GM12878 (cell line): ENCODE results near the gene HEATR1. TPM values are rescaled to one million over a fixed set of nuclear protein-coding genes. Genes with fewer than 3 reads are reported as not detected.
"Not testable (repeated sequence)": the region's sequence is repeated elsewhere in the genome, so short reads cannot be mapped to it uniquely, and the experiment has no call there.

Source experiments
- ATAC-seq: fragments of 200-7000 bp; cut with Tn5 transposase; 3 replicates; pipeline ENCODE4 v1.9.1; 2020; ENCODE audit warnings: mild to moderate bottlenecking, moderate library complexity
- BruUV-seq: library from RNA; stranded (reverse); fragments of 400-500 nt; replicated peaks from 2 replicates; lab custom pipeline; 2021; lab: Mats Ljungman, UMichigan
- CTCF ChIA-PET: fragments of 300-600 bp; sonication (Branson Sonifier 250); formaldehyde crosslinking; extraction: SDS; loops from one replicate; lab custom pipeline; 2021; ENCODE audit warnings: inconsistent platforms; lab: Yijun Ruan, JAX
- POLR2A ChIA-PET: fragments of 350-600 bp; formaldehyde crosslinking; extraction: SDS; loops from one replicate; lab custom pipeline; 2021; ENCODE audit warnings: inconsistent platforms; lab: Charles Lee
- RAD21 ChIA-PET: fragments of 300-600 bp; sonication (Branson Sonifier 250); formaldehyde crosslinking; loops from one replicate; lab custom pipeline; 2023; ENCODE audit warnings: antibody characterized with exemption; ENCODE audit not compliant: unreplicated experiment; lab: Charles Lee
- SMC1A ChIA-PET: fragments of 300-600 bp; sonication (Branson Sonifier 250); formaldehyde crosslinking; loops from one replicate; lab custom pipeline; 2023; ENCODE audit not compliant: unreplicated experiment, uncharacterized antibody; lab: Charles Lee
- DNase-seq: peaks from one replicate; pipeline ENCODE4 v3.0.0-alpha.2; 2011; ENCODE audit warnings: low read depth, low spot score
- FAIRE-seq: peaks from 3 replicates; lab custom pipeline; 2011; peaks lifted over from hg19 to GRCh38; lab: Jason Lieb, UNC
- H2AFZ ChIP-seq: 2 replicates; pipeline ENCODE4 v1.6.0; 2011; ENCODE audit warnings: low read depth, low read length, control low read depth; ENCODE audit not compliant: control insufficient read depth
- H3K27ac ChIP-seq: 2 replicates; pipeline ENCODE4 v1.5.1; 2011; ENCODE audit warnings: control low read depth; ENCODE audit not compliant: control insufficient read depth, insufficient read depth
- H3K27me3 ChIP-seq, 2 experiments: replicated peaks in 1 of 2; 2 replicates each; pipeline versions ENCODE4 v1.6.0 to v1.6.1; 2011; ENCODE audit warnings: low read length in 1 of 2; ENCODE audit not compliant: control insufficient read depth in 2 of 2, insufficient read depth in 2 of 2
- H3K36me3 ChIP-seq, 2 experiments: 2 replicates each; pipeline ENCODE4 v1.5.1; 2011; ENCODE audit warnings: low read length in 1 of 2; ENCODE audit not compliant: control insufficient read depth in 2 of 2, insufficient read depth in 2 of 2
- H3K4me1 ChIP-seq: 2 replicates; pipeline ENCODE4 v1.6.1; 2011; ENCODE audit warnings: mild to moderate bottlenecking, low read length, moderate library complexity, mixed read lengths; ENCODE audit not compliant: control insufficient read depth, insufficient read depth
- H3K4me2 ChIP-seq: 2 replicates; pipeline ENCODE4 v1.6.0; 2011; ENCODE audit warnings: control low read depth; ENCODE audit not compliant: control insufficient read depth, insufficient read depth
- H3K4me3 ChIP-seq: fragments of 200-600 bp; sonication (generic); 2 replicates; pipeline ENCODE4 v1.5.1; 2016
- H3K79me2 ChIP-seq: 2 replicates; pipeline ENCODE4 v1.6.0; 2011; ENCODE audit warnings: low read length; ENCODE audit not compliant: control insufficient read depth, insufficient read depth
- H3K9ac ChIP-seq: 2 replicates; pipeline ENCODE4 v1.8.0; 2011; ENCODE audit warnings: low read length, control low read depth, mixed read lengths; ENCODE audit not compliant: control insufficient read depth, insufficient read depth
- H3K9me3 ChIP-seq: replicated peaks from 3 replicates; pipeline ENCODE4 v1.5.1; 2011; ENCODE audit warnings: mild to moderate bottlenecking, low read length; ENCODE audit not compliant: control insufficient read depth, insufficient read depth
- H4K20me1 ChIP-seq: 2 replicates; pipeline ENCODE4 v1.6.0; 2011; ENCODE audit not compliant: control insufficient read depth, insufficient read depth
- GATAD2B ChIP-seq: fragments of 450-650 bp; conservative IDR thresholded peaks from 2 replicates; pipeline ENCODE4 v1.6.1; 2017; ENCODE audit warnings: low read depth, mild to moderate bottlenecking, moderate library complexity
- IKZF1 ChIP-seq: fragments of 450-650 bp; conservative IDR thresholded peaks from 2 replicates; pipeline ENCODE4 v1.6.1; 2017; ENCODE audit warnings: antibody characterized with exemption, mild to moderate bottlenecking
- MEF2B ChIP-seq: fragments of 450-650 bp; IDR thresholded peaks from 2 replicates; pipeline ENCODE4 v1.6.1; 2018; ENCODE audit warnings: mild to moderate bottlenecking, moderate library complexity; ENCODE audit not compliant: partially characterized antibody, poor library complexity, severe bottlenecking
- NRF1 ChIP-seq: conservative IDR thresholded peaks from 2 replicates; pipeline ENCODE4 v1.6.1; 2011; ENCODE audit warnings: mild to moderate bottlenecking, low read depth, low read length, improper control_type of control experiment
- PAX5 ChIP-seq: IDR thresholded peaks from 2 replicates; pipeline ENCODE4 v1.6.1; 2011; ENCODE audit warnings: low read depth, low read length, borderline replicate concordance
- SPI1 ChIP-seq: IDR thresholded peaks from 2 replicates; pipeline ENCODE4 v1.6.1; 2011; ENCODE audit warnings: low read depth, mild to moderate bottlenecking, low read length, moderate library complexity, borderline replicate concordance; ENCODE audit not compliant: insufficient read depth
- SUPT20H ChIP-seq: IDR thresholded peaks from 2 replicates; pipeline ENCODE4 v1.6.1; 2011; ENCODE audit warnings: low read depth, mild to moderate bottlenecking, low read length, moderate library complexity, borderline replicate concordance; ENCODE audit not compliant: control insufficient read depth
- TBL1XR1 ChIP-seq: IDR thresholded peaks from 2 replicates; pipeline ENCODE4 v1.6.1; 2012; ENCODE audit warnings: low read depth, low read length, improper control_type of control experiment
- WGBS: methylation state at CpG from one replicate; pipeline ENCODE4 v1.1.6; 2016; ENCODE audit warnings: low lambda C conversion rate; ENCODE audit not compliant: insufficient replicate concordance, insufficient coverage; ENCODE audit errors: missing lambda C conversion rate; 5-methylcytosine and 5-hydroxymethylcytosine counted together
- in situ Hi-C: fragments of 300-500 bp; cut with MboI; formaldehyde crosslinking; loops from 9 replicates; pipeline ENCODE4 v1.14.3; 2018; ENCODE audit warnings: mixed read lengths
- intact Hi-C: fragments of 100-400 bp; cut with micrococcal nuclease; formaldehyde crosslinking; loops from one replicate; pipeline ENCODE4 v1.14.2; 2022; ENCODE audit not compliant: unreplicated experiment
- polyA plus RNA-seq, 11 experiments: library from polyadenylated mRNA; depleted of rRNA in 4 of 11; unstranded in 6 of 11; stranded (reverse) in 5 of 11; fragments of >200 nt; fragmentation: Nextera tagmentation in 4 of 11; fragmentation: Illumina TruSeq in 1 of 11; extraction: Ambion mirVana in 4 of 11; extraction: Trizol in 1 of 11; gene quantifications; 1 replicate in 1 of 11; 2 replicates in 10 of 11; pipeline versions ENCODE4 v1.2.1 to v1.2.3, GENCODE V29; 2011 to 2016; ENCODE audit warnings: inconsistent platforms in 2 of 11, missing spikeins in 2 of 11, low read depth in 1 of 11
- total RNA-seq, 4 experiments: library from RNA; depleted of rRNA in 3 of 4; stranded (reverse); fragments of >200 nt in 3 of 4; fragmentation: Illumina TruSeq in 1 of 4; extraction: Trizol in 1 of 4; gene quantifications; 2 replicates each; pipeline versions ENCODE4 v1.2.1 to v1.2.3, GENCODE V29; 2013 to 2021

The HEATR1 gene
- total and polyA plus RNA-seq, 10 of the 15 experiments (the other 5 are each of a cell fraction or from before 2014, with no cell fraction given) = 8.6 to 72.3 (median 41.9) TPM

- H3K36me3 ChIP-seq, H3K27ac ChIP-seq, H4K20me1 ChIP-seq, ATAC-seq, DNase-seq, in situ Hi-C loops, H3K4me1 ChIP-seq, BruUV-seq, H3K27me3 ChIP-seq, FAIRE-seq, H3K4me2 ChIP-seq, H3K79me2 ChIP-seq, H2AFZ ChIP-seq, intact Hi-C loops, H3K9ac ChIP-seq, H3K9me3 ChIP-seq, H3K4me3 ChIP-seq: not testable (repeated sequence)
- SMC1A ChIA-PET = interaction anchor here (1.2 kb wide), 1 partner anchor 22 kb away, joined by 4 read pairs; no protein-coding TSS in a partner anchor
- WGBS = 44% methylated on average over 3 of the region's 3 CpGs
- RAD21 ChIA-PET = interaction anchor here (1.1 kb wide), 1 partner anchor 396 kb away, joined by 3 read pairs; no protein-coding TSS in a partner anchor
- POLR2A ChIA-PET = interaction anchor here (0.6 kb wide), 1 partner anchor 23 kb away, joined by 3 read pairs; no protein-coding TSS in a partner anchor
- CTCF ChIA-PET = interaction anchor here (1.4 kb wide), 1 partner anchor 13 kb away, joined by 4 read pairs; no protein-coding TSS in a partner anchor
These were observed 100.0 kb downstream of the HEATR1 start for GRCh38 chr1:236504338-236504737.

GRCh38 chr1:236502972-236503639, 101.2 kb downstream of the HEATR1 start:
- in situ Hi-C loops = no loop called here
- Histone ChIP-seq H3K9ac (no peak overlapping the region), H3K27me3 (peaks cover 0 to 2% of the 10 kb centered on the region in 2 experiments; a peak in 2 of 4 replicates), H3K4me1 (no peaks in the 10 kb centered on the region; the same call in 1 of the 2 replicates), H3K36me3 (no peaks in the 10 kb centered on the region), H2AFZ (no peak overlapping the region), H3K79me2 (no peaks in the 10 kb centered on the region), H3K4me3 (no peak overlapping the region), H3K9me3 (no peaks in the 10 kb centered on the region), H3K4me2 (0 out of 2 replicates have a peak overlapping the region, but pooled peaks have one; percentile 17), H3K27ac (no peak overlapping the region), H4K20me1 (no peaks in the 10 kb centered on the region)
- ChIA-PET SMC1A (interaction anchor here (0.7 to 1.2 kb wide), 3 partner anchors 11 to 78 kb away, joined by 4 to 5 read pairs (median 4); no protein-coding TSS in a partner anchor), POLR2A (interaction anchor here (0.7 kb wide), 1 partner anchor 346 kb away, joined by 6 read pairs; no protein-coding TSS in a partner anchor), RAD21 (interaction anchor here (1.1 kb wide), 1 partner anchor 395 kb away, joined by 3 read pairs; no protein-coding TSS in a partner anchor), CTCF (interaction anchor here (0.9 to 1.6 kb wide), 4 partner anchors 12 to 399 kb away, joined by 3 to 10 read pairs (median 4); no protein-coding TSS in a partner anchor)
- intact Hi-C loops = no loop called here
- BruUV-seq = no TSS peak
- 21% methylated on average over 15 of the region's 15 CpGs for whole genome bisulfite sequencing
- peak; percentile 64 for TF ChIP-seq MEF2B
- TF ChIP-seq PAX5 = no peak
- TF ChIP-seq TBL1XR1 = no peak
- TF ChIP-seq IKZF1 = peak; percentile 53
- no peak for TF ChIP-seq NRF1
- 0 out of 2 replicates have a peak, but pooled peaks have one; percentile 32 for TF ChIP-seq GATAD2B
- TF ChIP-seq SPI1 = peak; percentile 93
- no peak for TF ChIP-seq SUPT20H
- FAIRE-seq (no peak), DNase-seq (no peak), ATAC-seq (peak; percentile 40)
